Tibial nerve (tissue), 4 donors: ENCODE results near the gene SCGB3A2. TPM values are rescaled to one million over a fixed set of nuclear protein-coding genes. Genes with fewer than 3 reads are reported as not detected.

Source experiments
- DNase-seq, 2 donors: peaks; one replicate each; pipeline ENCODE4 v3.0.0-alpha.2; 2019; ENCODE audit warnings: low spot score in 2 of 2
- H3K27ac ChIP-seq, 4 donors: fragments of 200-600 bp; sonication (generic) in 3 of 4; one replicate each; pipeline ENCODE4 v1.5.1; 2017 to 2019; ENCODE audit warnings: mild to moderate bottlenecking in 1 of 4
- H3K27me3 ChIP-seq, 2 donors: fragments of 200-600 bp; sonication (generic) in 1 of 2; one replicate each; pipeline versions ENCODE4 v1.5.1 to v1.6.0; 2017 to 2019
- H3K36me3 ChIP-seq, 3 donors: fragments of 200-600 bp; sonication (generic); one replicate each; pipeline ENCODE4 v1.5.1; 2018 to 2019
- H3K4me1 ChIP-seq, 4 donors: fragments of 200-600 bp; sonication (generic) in 3 of 4; one replicate each; pipeline ENCODE4 v1.5.1; 2017 to 2019
- H3K4me3 ChIP-seq, 4 donors: fragments of 200-600 bp; sonication (generic) in 3 of 4; one replicate each; pipeline ENCODE4 v1.5.1; 2017 to 2019; ENCODE audit warnings: mild to moderate bottlenecking in 1 of 4, moderate library complexity in 1 of 4
- H3K9me3 ChIP-seq, 4 donors: fragments of 200-600 bp; sonication (generic) in 3 of 4; one replicate each; pipeline ENCODE4 v1.5.1; 2017 to 2019
- CTCF ChIP-seq, 5 experiments: fragments of 200-600 bp in 3 of 5; fragments of 450-650 bp in 2 of 5; sonication (generic) in 3 of 5; IDR thresholded peaks; one replicate each; pipeline ENCODE4 v1.5.1; 2016 to 2019; ENCODE audit warnings: antibody characterized with exemption in 5 of 5, mild to moderate bottlenecking in 3 of 5, moderate library complexity in 2 of 5
- EP300 ChIP-seq, 2 donors: sonication (generic); formaldehyde crosslinking; IDR thresholded peaks; one replicate each; pipeline ENCODE4 v1.6.1; 2017; ENCODE audit warnings: antibody characterized with exemption in 2 of 2, mild to moderate bottlenecking in 1 of 2
- POLR2A ChIP-seq, 2 donors: fragments of 450-650 bp; IDR thresholded peaks; one replicate each; pipeline ENCODE4 v1.6.1; 2017; ENCODE audit warnings: antibody characterized with exemption in 2 of 2, mild to moderate bottlenecking in 2 of 2, moderate library complexity in 2 of 2
- WGBS, 2 donors: methylation state at CpG; one replicate each; pipeline ENCODE4 v1.1.5; 2018; 5-methylcytosine and 5-hydroxymethylcytosine counted together
- total RNA-seq, 4 donors: library from RNA; depleted of rRNA; stranded (reverse); fragments of >200 nt; gene quantifications; one replicate each; pipeline ENCODE4 v1.1.0, GENCODE V29; 2016

Gene SCGB3A2
- total RNA-seq, 4 donors from 2014 or later: not detected

GRCh38 chr5:147882586-147883313, 4.2 kb downstream of the SCGB3A2 start:
- WGBS, 2 donors: 73 to 76% methylated on average over 6 of the region's 6 CpGs
- Histone ChIP-seq H3K27ac (no peak overlapping the region), H3K36me3 (no peaks in the 10 kb centered on the region), H3K4me3 (no peak overlapping the region), H3K4me1 (no peaks in the 10 kb centered on the region), H3K9me3 (no peaks in the 10 kb centered on the region), H3K27me3 (no peaks in the 10 kb centered on the region)
- no peak for DNase-seq
- no peak for TF ChIP-seq CTCF (IDR thresholded peaks at IDR 0.05)
- no peak for TF ChIP-seq EP300 (IDR thresholded peaks at IDR 0.05)
- TF ChIP-seq POLR2A (IDR thresholded peaks at IDR 0.05): no peak

GRCh38 chr5:147887026-147887627, 8.6 kb downstream of the SCGB3A2 start:
- no peak overlapping the region for H3K4me3 ChIP-seq
- no peak overlapping the region for H3K27ac ChIP-seq
- H3K36me3 ChIP-seq: no peaks in the 10 kb centered on the region
- TF ChIP-seq EP300 (IDR thresholded peaks at IDR 0.05): no peak
- peak; percentile 20 to 51 (median 43) for TF ChIP-seq CTCF (IDR thresholded peaks at IDR 0.05)
- 10 to 12% methylated on average over 3 of the region's 3 CpGs for WGBS, 2 donors
- H3K9me3 ChIP-seq: no peaks in the 10 kb centered on the region
- no peaks in the 10 kb centered on the region for H3K27me3 ChIP-seq
- no peaks in the 10 kb centered on the region for H3K4me1 ChIP-seq
- peak in 1 of 2 donors; percentile 62 for DNase-seq

GRCh38 chr5:147887930-147888329, 9.4 kb downstream of the SCGB3A2 start:
- WGBS, 2 donors: 73 to 84% methylated on average over 2 of the region's 2 CpGs

GRCh38 chr5:147892696-147893296, 14.3 kb downstream of the SCGB3A2 start:
- H3K4me1 ChIP-seq: no peaks in the 10 kb centered on the region
- no peaks in the 10 kb centered on the region for H3K36me3 ChIP-seq
- no peak overlapping the region for H3K4me3 ChIP-seq
- 49 to 51% methylated on average over 3 of the region's 3 CpGs for WGBS, 2 donors
- no peaks in the 10 kb centered on the region for H3K27me3 ChIP-seq
- DNase-seq: no peak
- no peaks in the 10 kb centered on the region for H3K9me3 ChIP-seq
- no peak for TF ChIP-seq CTCF (IDR thresholded peaks at IDR 0.05)
- no peak for TF ChIP-seq EP300 (IDR thresholded peaks at IDR 0.05)
- no peak for TF ChIP-seq POLR2A (IDR thresholded peaks at IDR 0.05)
- H3K27ac ChIP-seq: no peak overlapping the region

More at GRCh38 chr5:147887930-147888329, 9.4 kb downstream of the SCGB3A2 start:
- Histone ChIP-seq H3K4me1 (no peaks in the 10 kb centered on the region), H3K9me3 (no peaks in the 10 kb centered on the region), H3K27ac (no peak overlapping the region), H3K36me3 (no peaks in the 10 kb centered on the region), H3K27me3 (no peaks in the 10 kb centered on the region), H3K4me3 (no peak overlapping the region)
- TF ChIP-seq CTCF (IDR thresholded peaks at IDR 0.05) (no peak), POLR2A (IDR thresholded peaks at IDR 0.05) (no peak), EP300 (IDR thresholded peaks at IDR 0.05) (no peak)
- DNase-seq: no peak

GRCh38 chr5:147893820-147894219, 15.3 kb downstream of the SCGB3A2 start:
- no peaks in the 10 kb centered on the region for H3K27me3 ChIP-seq
- no peaks in the 10 kb centered on the region for H3K36me3 ChIP-seq
- WGBS, 2 donors: 60 to 63% methylated on average over 2 of the region's 2 CpGs
- H3K27ac ChIP-seq: no peak overlapping the region
- no peak overlapping the region for H3K4me3 ChIP-seq
- DNase-seq: no peak
- TF ChIP-seq CTCF (IDR thresholded peaks at IDR 0.05): no peak
- TF ChIP-seq EP300 (IDR thresholded peaks at IDR 0.05): no peak
- no peak for TF ChIP-seq POLR2A (IDR thresholded peaks at IDR 0.05)
- H3K4me1 ChIP-seq: peaks cover 0 to 3% (median 0%) of the 10 kb centered on the region in 4 donors
- H3K9me3 ChIP-seq: no peaks in the 10 kb centered on the region
